CD4-positive, alpha-beta T cell treated with Interleukin-4 for 1 hour (primary cell): Measurements from ENCODE around the gene PDIK1L.

ENCODE experiments used
- DNase-seq, 2 donors: peaks; one replicate each; pipeline ENCODE4 v3.0.0-alpha.2; 2020 to 2022

Gene PDIK1L

DNA sequence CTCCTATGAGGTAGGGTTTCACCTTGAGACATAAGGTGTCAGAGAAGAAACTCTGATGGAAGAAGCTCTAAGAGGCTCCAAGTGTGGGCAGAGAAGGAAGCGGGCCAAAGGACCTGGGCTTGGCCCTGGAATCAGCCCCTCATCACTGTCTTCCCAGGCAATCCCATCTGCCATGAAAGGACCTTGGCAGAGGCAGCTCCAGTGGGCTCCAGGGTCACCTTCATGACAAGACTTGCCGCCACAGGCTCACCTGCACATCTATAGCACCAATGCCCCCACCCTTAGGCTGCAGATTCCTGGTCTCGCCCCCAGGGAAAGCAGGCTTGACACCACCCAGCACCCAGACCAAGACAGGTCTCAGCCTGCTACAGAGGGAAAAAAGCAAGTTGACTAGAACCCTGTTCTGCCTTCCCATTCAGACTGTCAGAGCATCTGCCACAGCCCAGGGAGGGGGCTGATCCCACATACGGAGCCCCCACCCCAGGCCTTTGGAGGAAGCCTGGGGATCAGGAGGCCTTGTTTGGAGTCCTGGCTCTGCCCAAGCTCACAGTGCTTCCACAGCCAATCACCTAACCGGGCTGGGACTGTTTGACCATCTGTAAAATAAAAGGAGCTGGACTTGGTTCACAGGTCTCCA lies 46.8 kb downstream of the PDIK1L start:
- DNase-seq: no peak

- no peak for DNase-seq
Observed at GRCh38 chr1:26158908-26159742, 47.5 kb downstream of the PDIK1L start, which contains the start of gene FAM110D. FAM110D (plus strand) TSS chr1:26159079; CDS start chr1:26161292, 2,213 bp downstream.

- DNase-seq: no peak
Observed at GRCh38 chr1:26159743-26160039, 48.1 kb downstream of the PDIK1L start.

GRCh38 chr1:26160527-26161414 lies 49.1 kb downstream of the PDIK1L start:
- DNase-seq: no peak

DNA sequence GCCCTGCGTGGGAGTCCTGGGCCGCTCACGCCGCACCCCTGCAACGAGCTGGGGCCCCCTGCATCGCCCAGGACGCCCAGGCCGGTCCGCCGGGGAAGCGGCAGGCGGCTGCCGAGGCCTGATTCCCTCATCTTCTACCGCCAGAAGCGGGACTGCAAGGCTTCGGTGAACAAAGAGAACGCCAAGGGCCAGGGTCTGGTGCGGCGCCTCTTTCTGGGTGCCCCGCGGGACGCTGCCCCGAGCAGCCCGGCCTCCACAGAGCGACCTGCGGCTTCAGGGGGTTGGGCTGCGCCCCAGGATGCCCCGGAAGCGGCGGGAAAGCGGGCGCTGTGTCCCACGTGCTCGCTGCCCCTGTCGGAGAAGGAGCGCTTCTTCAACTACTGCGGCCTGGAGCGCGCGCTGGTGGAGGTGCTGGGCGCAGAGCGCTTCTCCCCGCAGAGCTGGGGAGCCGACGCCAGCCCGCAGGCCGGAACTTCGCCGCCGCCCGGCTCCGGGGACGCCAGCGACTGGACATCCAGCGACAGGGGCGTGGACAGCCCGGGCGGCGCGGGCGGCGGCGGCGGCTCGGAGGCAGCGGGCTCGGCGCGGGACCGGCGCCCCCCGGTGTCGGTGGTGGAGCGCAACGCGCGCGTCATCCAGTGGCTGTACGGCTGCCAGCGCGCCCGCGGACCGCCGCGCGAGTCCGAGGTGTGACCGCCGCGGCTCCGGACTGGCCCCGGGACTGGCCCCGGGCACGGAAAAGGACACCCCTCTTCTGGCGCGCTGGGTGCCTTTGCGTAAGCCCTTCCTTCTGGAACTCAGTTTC lies 50.0 kb downstream of the PDIK1L start:
- peak; percentile 28 to 31 for DNase-seq

GRCh38 chr1:26162220-26162709 lies 50.6 kb downstream of the PDIK1L start:
- no peak for DNase-seq

- no peak for DNase-seq
Observed at GRCh38 chr1:26163684-26164035, 52.0 kb downstream of the PDIK1L start.

- DNase-seq: peak; percentile 34 to 54
Observed at GRCh38 chr1:26164036-26164860, 52.6 kb downstream of the PDIK1L start.

GRCh38 chr1:26164861-26165842 lies 53.5 kb downstream of the PDIK1L start:
- no peak for DNase-seq

DNA sequence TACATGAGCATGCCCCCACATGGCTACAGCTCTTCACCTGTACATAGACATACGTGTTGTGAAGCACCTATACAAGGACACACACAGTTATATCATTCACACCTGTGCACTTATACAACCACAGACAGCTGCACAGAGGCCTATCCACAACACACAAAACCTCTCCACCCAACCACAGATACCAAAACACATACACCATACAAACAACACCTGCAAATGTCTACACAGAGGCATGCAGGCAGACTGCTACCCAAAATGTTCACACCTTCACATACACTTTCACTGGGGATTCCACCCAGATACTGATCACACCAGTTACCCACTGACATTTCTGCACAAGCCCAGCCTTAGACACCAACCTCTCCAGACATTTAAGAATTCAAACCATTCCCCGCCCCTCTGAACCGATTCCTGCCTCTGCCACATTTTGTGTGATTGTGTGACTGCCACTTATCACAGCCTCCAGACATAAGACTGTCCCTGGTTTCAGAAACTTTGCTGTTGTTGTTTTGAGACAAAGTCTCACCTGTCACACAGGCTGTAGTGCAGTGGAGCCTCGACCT lies 55.2 kb downstream of the PDIK1L start:
- DNase-seq: no peak

GRCh38 chr1:26168410-26169197 lies 57.0 kb downstream of the PDIK1L start, which contains the start of gene C1orf232:
C1orf232 (minus strand) TSS chr1:26168963; CDS start chr1:26168499, 464 bp downstream.
- DNase-seq: no peak

- DNase-seq: no peak
Observed at GRCh38 chr1:26169198-26169554, 57.6 kb downstream of the PDIK1L start.

- peak; percentile 90 to 91 for DNase-seq
Observed at GRCh38 chr1:26169669-26170471, 58.2 kb downstream of the PDIK1L start, which contains the start of gene ZNF593. ZNF593 (plus strand) TSS chr1:26169908; CDS start chr1:26169984, 76 bp downstream.

DNA sequence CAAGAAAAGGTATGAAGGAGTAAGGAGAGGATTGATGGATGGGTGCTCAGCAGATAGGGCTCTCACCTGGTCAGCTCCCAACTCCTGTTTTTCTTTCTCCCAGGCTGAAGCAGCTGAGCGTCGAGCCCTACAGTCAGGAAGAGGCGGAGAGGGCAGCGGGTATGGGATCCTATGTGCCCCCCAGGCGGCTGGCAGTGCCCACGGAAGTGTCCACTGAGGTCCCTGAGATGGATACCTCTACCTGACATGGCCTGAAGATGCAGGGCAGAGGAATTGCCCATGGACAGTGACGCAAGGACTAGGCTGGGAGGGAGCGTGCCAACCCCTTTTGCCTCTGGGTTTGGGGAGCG lies 58.8 kb downstream of the PDIK1L start:
- no peak for DNase-seq

GRCh38 chr1:26171084-26172072 lies 59.8 kb downstream of the PDIK1L start, which contains the start of gene ZNF593OS:
ZNF593OS (minus strand) TSS chr1:26171832; CDS start chr1:26171661, 171 bp downstream.
- DNase-seq: no peak
